ENCODE measurements around the gene CLIP4.

CLIP4 gene

GRCh38 chr2:29134933-29135332 is 19.7 kb downstream of the CLIP4 start:
- no peak for DNase-seq (ENCODE audit: low spot score)

DNA sequence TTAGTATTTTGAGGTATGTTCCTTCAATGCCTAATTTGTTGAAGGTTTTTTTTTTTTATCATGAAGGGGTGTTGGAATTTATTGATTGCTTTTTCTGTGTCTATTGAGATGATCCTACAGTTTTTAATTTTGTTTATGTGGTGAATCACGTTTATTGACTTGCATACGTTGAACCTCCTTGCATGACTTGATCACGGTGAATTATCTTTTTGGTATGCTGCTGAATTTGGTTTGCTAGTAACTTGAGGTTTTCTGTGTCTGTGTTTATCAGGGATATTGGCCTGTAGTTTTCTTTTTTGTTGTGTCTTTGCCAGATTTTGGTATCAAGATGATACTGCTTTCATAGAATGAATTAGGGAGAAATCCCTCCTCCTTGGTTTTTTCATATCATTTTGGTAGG is 23.9 kb downstream of the CLIP4 start:
- no peak for DNase-seq (ENCODE audit: low spot score)

- no peak for DNase-seq (ENCODE audit: low spot score)
These were observed 24.5 kb downstream of the CLIP4 start for GRCh38 chr2:29139731-29140130.

GRCh38 chr2:29143657-29144056 is 28.4 kb downstream of the CLIP4 start:
- no peak for DNase-seq (ENCODE audit: low spot score)

- DNase-seq (ENCODE audit: low spot score) = no peak
These were observed 31.0 kb downstream of the CLIP4 start for GRCh38 chr2:29146197-29146596.

GRCh38 chr2:29147963-29148362 is 32.7 kb downstream of the CLIP4 start:
- no peak for DNase-seq (ENCODE audit: low spot score)

DNA sequence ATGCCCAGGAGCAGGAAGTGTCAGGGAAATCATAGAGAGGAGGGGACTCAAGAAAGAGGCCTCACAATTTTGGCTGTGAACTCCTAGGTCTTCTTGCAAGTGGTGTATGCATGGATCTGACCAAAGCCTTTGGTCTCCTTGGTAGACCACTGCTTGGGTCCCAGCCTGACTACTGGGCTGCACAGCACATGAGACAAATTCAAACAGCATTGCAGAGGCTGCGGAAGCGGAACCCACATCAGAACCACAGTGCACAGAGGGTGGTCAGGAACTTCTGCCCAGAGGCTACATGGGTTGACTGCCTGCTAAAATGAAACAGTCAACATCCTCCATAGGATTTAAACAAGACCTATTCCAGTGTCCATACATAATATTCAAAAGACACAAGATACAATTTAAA is 39.4 kb downstream of the CLIP4 start:
- no peak for DNase-seq (ENCODE audit: low spot score)

- DNase-seq (ENCODE audit: low spot score) = no peak
These were observed 40.4 kb downstream of the CLIP4 start for GRCh38 chr2:29155578-29155977.

GRCh38 chr2:29157131-29157530 is 41.9 kb downstream of the CLIP4 start:
- DNase-seq (ENCODE audit: low spot score) = no peak

DNA sequence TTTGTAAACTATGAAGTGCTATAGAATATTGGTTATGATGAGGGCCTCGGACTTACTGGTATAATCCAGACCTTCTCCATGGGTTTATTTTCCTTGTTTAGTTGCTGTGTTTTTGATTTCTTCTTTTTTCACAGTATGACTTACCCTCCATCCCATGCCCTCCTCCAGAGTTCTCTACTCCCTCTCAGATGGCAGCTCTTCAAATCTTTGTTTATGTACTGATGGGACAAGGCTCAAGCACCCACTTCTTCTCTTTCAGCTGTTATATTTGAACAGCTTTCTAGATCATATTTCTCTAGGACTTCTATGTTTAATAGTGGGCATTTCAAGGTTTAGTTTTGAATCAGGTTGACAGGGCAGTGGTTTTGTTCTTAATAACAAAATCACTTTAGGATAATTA is 43.9 kb downstream of the CLIP4 start:
- no peak for DNase-seq (ENCODE audit: low spot score)

- DNase-seq (ENCODE audit: low spot score) = no peak
These were observed 45.0 kb downstream of the CLIP4 start for GRCh38 chr2:29160184-29160583.

GRCh38 chr2:29162204-29162928 is 47.2 kb downstream of the CLIP4 start:
- no peak for DNase-seq (ENCODE audit: low spot score)

DNA sequence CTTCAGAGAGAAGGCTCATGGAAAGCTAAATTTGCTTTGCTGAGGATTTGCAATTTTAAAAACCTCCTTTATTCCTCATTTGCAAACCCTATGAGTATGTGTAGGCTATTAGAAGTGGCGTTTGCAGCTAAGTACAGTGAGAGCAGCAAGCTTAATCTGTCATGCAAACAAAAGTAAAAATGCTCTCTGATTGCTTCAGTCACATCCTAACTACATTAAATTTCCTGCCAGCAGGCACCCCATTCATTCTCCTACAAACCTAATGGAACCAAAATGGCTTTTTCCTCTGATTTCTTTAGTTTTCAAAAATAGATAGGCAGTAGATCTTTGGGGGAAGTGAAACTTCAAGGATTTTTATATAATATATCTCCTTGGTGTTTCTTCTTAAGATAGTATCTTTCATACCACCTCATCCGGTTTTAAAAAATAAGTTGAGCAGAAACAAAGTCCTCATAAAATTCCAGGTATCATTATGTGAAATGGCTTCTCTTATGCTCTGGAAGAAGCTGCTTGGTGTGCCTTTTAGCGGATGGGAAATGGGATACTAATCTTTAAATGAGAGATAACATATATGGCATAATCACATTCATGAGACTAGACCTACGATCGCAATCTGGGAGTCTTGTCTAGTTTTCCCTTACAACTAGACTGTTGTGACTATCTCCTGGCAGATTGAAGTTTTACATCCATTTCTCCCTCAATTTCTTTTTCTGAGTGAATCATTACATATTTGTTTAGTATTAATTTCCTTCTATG is 49.1 kb downstream of the CLIP4 start:
- no peak for DNase-seq (ENCODE audit: low spot score)

DNA sequence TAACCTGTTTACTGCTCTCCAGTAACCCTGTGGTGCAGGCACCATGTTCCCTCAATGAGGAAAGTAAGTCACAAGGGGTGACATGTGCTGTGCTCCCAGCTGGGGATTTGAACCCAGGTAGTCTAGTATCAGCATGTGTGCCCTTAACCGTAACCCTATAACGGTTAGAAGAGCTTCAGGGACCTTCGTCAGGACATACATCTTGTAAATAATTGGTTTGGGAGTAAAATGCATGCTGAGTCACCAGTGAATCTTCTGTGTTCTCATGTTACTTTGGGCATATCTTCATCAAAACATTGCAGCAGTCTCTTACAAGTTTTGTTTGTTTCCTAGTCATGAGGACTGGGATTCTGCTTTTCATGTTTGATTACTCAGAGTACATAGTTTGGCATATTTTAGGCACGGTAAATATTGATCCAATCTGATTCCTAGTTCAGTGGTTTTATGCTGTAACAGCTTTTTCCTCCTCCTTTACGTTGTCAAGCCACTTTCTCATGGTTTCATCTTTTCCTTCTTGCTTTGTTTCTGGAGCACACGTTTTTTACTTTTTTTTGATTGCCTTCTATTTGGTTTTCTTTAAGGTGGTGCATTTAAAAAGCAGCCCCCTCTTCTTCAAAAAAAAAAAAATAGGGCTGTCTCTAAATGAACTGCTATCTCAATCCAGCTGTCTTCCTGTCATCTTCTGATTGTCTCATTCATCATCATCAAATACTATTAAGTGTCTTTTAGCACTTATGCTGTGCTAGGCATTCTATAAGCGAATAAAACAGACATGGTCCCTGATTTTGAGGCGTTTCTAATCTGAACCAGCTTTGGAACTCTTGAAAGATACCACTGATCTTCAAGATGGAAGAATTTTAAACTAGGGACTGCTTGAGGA is 50.4 kb downstream of the CLIP4 start:
- no peak for DNase-seq (ENCODE audit: low spot score)

DNA sequence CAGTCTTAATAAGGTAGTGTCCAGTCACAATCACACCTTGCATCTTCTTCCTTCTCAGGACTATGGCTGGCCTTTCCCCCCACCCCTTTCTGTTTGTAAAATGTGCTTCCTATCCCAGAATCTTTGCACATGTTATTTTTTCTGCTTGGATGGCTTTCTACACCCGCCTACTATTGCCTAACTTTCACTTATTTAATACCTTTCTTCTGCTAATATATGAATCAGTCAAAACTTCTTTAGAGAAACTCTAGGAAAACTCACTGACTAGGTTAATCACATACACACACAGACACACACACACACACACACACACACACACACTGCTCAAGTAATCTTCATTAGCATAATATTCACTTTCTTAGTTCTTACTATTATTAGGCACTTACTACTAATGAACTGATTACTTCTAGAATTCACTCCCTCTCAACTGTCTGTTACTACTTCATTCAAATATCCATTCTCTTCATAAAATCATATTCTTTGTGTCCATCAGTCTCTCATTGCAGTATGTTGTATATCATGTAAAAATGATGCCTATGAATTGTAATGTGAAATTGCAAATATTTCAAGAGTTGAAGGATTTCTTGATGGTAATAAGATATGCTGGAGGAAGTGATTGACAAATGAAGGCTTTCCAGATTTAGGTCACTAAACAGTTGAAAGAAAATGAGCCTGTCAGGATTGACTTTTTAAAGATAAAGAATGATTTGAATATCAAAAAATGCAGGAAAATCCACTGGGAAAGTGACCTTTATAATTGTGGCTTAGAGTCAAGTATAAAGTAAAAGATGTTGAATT is 51.2 kb downstream of the CLIP4 start:
- DNase-seq (ENCODE audit: low spot score) = no peak

GRCh38 chr2:29174937-29175336 is 59.7 kb downstream of the CLIP4 start:
- no peak for DNase-seq (ENCODE audit: low spot score)

DNA sequence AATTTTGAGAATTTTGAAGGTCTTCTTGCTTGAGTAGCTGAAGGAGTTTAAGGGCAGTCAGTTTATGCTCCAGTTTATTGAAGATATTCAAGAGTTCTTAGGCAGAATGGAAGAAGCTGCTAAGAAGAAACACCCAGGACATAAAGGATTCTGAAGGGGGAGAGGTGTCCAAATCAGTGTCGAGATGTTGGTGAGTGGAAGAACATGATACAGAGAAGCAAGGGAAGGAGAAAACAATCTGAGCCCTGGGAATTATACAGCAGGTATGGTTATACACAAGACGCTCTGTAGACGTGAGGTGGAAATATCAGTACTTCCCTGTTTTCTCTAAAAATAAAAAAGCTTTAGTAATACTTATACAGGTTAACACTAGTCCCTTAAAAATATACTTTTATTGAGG is 60.1 kb downstream of the CLIP4 start:
- DNase-seq (ENCODE audit: low spot score) = no peak

- no peak for DNase-seq (ENCODE audit: low spot score)
These were observed 67.1 kb downstream of the CLIP4 start for GRCh38 chr2:29182334-29182733.

DNA sequence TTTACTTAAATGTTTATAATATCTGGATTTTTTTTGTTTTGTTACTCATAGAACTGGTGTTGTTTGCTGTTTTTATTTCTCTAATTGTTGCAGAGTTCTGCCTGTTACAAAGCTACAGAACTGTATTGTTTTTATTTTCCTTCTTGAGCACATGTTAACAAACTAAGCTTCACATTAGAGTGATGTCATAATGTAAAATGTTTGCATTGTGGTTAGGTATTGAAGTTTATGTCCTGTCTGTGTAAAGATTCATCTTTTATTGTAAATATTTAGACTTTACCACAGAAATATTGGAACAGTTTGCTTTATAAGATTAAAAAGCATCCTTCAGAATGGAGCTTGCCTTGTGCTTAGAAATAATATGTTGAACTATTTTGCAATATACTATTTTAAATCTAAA is 67.7 kb downstream of the CLIP4 start:
- no peak for DNase-seq (ENCODE audit: low spot score)

- DNase-seq (ENCODE audit: low spot score) = no peak
These were observed 69.3 kb downstream of the CLIP4 start for GRCh38 chr2:29184531-29184930.

GRCh38 chr2:29186817-29187216 is 71.6 kb downstream of the CLIP4 start:
- no peak for DNase-seq (ENCODE audit: low spot score)

DNA sequence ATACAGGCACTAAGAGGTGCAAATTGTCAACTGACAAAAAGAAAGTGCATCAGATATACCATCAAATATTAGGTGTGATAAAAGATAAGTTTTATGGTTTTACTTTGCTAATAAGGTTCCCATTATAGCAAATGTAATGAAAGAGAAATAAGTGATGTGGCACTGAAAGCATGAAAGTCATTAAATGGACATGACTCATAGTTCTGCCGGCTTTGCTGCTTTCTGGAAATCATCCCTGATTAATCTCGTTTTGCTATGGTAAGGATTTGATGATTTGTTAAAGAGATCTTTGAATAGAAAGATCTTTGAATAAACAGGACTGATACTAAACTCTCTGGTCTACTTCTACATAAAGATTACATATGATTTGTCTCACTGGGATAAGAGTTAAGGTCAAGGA is 72.7 kb downstream of the CLIP4 start:
- no peak for DNase-seq (ENCODE audit: low spot score)
